Measurements from ENCODE around the gene ARHGAP42.

GRCh38 chr11:100715165-100715761, 28.2 kb downstream of the ARHGAP42 start:
- TF ChIP-seq CTCF (IDR thresholded peaks at IDR 0.05) (no peak), POLR2A (IDR thresholded peaks at IDR 0.05; ENCODE audit: low read depth) (no peak), POLR2AphosphoS5 (IDR thresholded peaks at IDR 0.05) (peak in 1 of 2 donors; percentile 25), EP300 (IDR thresholded peaks at IDR 0.05) (no peak)
